ENCODE data around the gene PRR35. TPM values are rescaled to one million over a fixed set of nuclear protein-coding genes. Genes with fewer than 3 reads are reported as not detected.

PRR35 gene
- total RNA-seq, 1 donor from 2014 or later, result not detected

- ATAC-seq (ENCODE audit: poor library complexity) (no peak), DNase-seq (no peak)
- intact Hi-C loops (cut with DNase I), result no loop called here
Observed at GRCh38 chr16:600781-601180, 40.6 kb downstream of the PRR35 start.

GRCh38 chr16:603933-604332 lies 43.7 kb downstream of the PRR35 start:
- intact Hi-C loops (cut with DNase I), result no loop called here
- ATAC-seq (ENCODE audit: poor library complexity) (no peak), DNase-seq (no peak)

GRCh38 chr16:606656-607307 lies 46.6 kb downstream of the PRR35 start:
- DNase-seq (no peak), ATAC-seq (ENCODE audit: poor library complexity) (no peak)
- intact Hi-C loops (cut with DNase I), result no loop called here

- ATAC-seq (ENCODE audit: poor library complexity) (no peak), DNase-seq (no peak)
- intact Hi-C loops (cut with DNase I), result no loop called here
Observed at GRCh38 chr16:608019-608418, 47.8 kb downstream of the PRR35 start.

GRCh38 chr16:609316-609715 lies 49.1 kb downstream of the PRR35 start:
- ATAC-seq (ENCODE audit: poor library complexity), result no peak
- intact Hi-C loops (cut with DNase I), result no loop called here
- no peak for DNase-seq

GRCh38 chr16:609984-610383 lies 49.8 kb downstream of the PRR35 start:
- intact Hi-C loops (cut with DNase I), result no loop called here
- no peak for DNase-seq
- ATAC-seq (ENCODE audit: poor library complexity), result no peak

- no peak for DNase-seq
- peak; percentile 65 for ATAC-seq (ENCODE audit: poor library complexity)
- intact Hi-C loops (cut with DNase I), result no loop called here
Observed at GRCh38 chr16:610513-611381, 50.6 kb downstream of the PRR35 start.

- DNase-seq, result no peak
- intact Hi-C loops (cut with DNase I), result no loop called here
- no peak for ATAC-seq (ENCODE audit: poor library complexity)
Observed at GRCh38 chr16:615122-615521, 54.9 kb downstream of the PRR35 start.

Small RNA genes lying within 50 kb of the gene (microRNA-seq; reads per million reads assigned to microRNA genes)
- gene MIR3176 (0.97 reads per million), gene MIR5587 (not detected)

Other genes with a start within 250 kb of the PRR35 start
- gene AXIN1, start 207.7 kb upstream of the PRR35 start, total RNA-seq, result 14.0 TPM
- 79.6 TPM for gene MRPL28, start 189.9 kb upstream of the PRR35 start, total RNA-seq
- gene PGAP6, start 178.4 kb upstream of the PRR35 start, total RNA-seq, result 28.1 TPM
- 81.6 TPM for gene NME4, start 163.2 kb upstream of the PRR35 start, total RNA-seq
- gene DECR2, start 158.5 kb upstream of the PRR35 start, total RNA-seq, result 9.1 TPM
- gene RAB11FIP3, start 134.7 kb upstream of the PRR35 start, total RNA-seq, result 25.4 TPM
- 17.7 TPM for gene CAPN15, start 32.7 kb upstream of the PRR35 start, total RNA-seq
- 0.38 TPM for gene NHLRC4, start 6.6 kb downstream of the PRR35 start, total RNA-seq
- 18.0 TPM for gene PIGQ, start 9.6 kb downstream of the PRR35 start, total RNA-seq
- 11.0 TPM for gene RAB40C, start 29.7 kb downstream of the PRR35 start, total RNA-seq
- 0.13 TPM for gene WFIKKN1, start 70.6 kb downstream of the PRR35 start, total RNA-seq
- 52.5 TPM for gene METTL26, start 75.9 kb downstream of the PRR35 start, total RNA-seq
- gene MCRIP2, start 81.4 kb downstream of the PRR35 start, total RNA-seq, result 205 TPM
- gene WDR90, start 89.0 kb downstream of the PRR35 start, total RNA-seq, result 10.8 TPM
- 81.9 TPM for gene RHOT2, start 107.7 kb downstream of the PRR35 start, total RNA-seq
- 2.0 TPM for gene RHBDL1, start 115.3 kb downstream of the PRR35 start, total RNA-seq
- gene STUB1, start 120.0 kb downstream of the PRR35 start, total RNA-seq, result 126 TPM
- 42.4 TPM for gene JMJD8, start 123.9 kb downstream of the PRR35 start, total RNA-seq
- gene WDR24, start 130.0 kb downstream of the PRR35 start, total RNA-seq, result 7.6 TPM
- gene FBXL16, start 145.4 kb downstream of the PRR35 start, total RNA-seq, result not detected
- 59.6 TPM for gene METRN, start 154.7 kb downstream of the PRR35 start, total RNA-seq
- gene ANTKMT, start 160.8 kb downstream of the PRR35 start, total RNA-seq, result 27.5 TPM
- gene CCDC78, start 166.0 kb downstream of the PRR35 start, total RNA-seq, result 0.32 TPM
- gene HAGHL, start 166.7 kb downstream of the PRR35 start, total RNA-seq, result 13.8 TPM
- 29.2 TPM for gene CIAO3, start 180.6 kb downstream of the PRR35 start, total RNA-seq
- gene MSLN, start 200.3 kb downstream of the PRR35 start, total RNA-seq, result 1.0 TPM
- gene RPUSD1, start 228.0 kb downstream of the PRR35 start, total RNA-seq, result 7.8 TPM
- 3.7 TPM for gene CHTF18, start 228.2 kb downstream of the PRR35 start, total RNA-seq
- not detected for gene GNG13, start 240.3 kb downstream of the PRR35 start, total RNA-seq

All from Right ventricle myocardium superior (tissue), 1 donor.